ES-I3 (cell line): ENCODE results near the gene RNF39.
"Not testable (repeated sequence)": the region's sequence is repeated elsewhere in the genome, so short reads cannot be mapped to it uniquely, and the experiment has no call there.

Experiments
- H3K36me3 ChIP-seq: 2 replicates; pipeline ENCODE4 v1.6.1; 2013; ENCODE audit warnings: mild to moderate bottlenecking, low read length, control low read depth, moderate library complexity; ENCODE audit not compliant: insufficient read depth
- H3K4me1 ChIP-seq: 2 replicates; pipeline ENCODE4 v1.6.1; 2013; ENCODE audit warnings: mild to moderate bottlenecking, control low read depth, low read length; ENCODE audit not compliant: insufficient read depth
- H3K9ac ChIP-seq: 2 replicates; pipeline ENCODE4 v1.6.1; 2013; ENCODE audit warnings: low read depth, mild to moderate bottlenecking, low read length, moderate library complexity
- H3K9me3 ChIP-seq: 2 replicates; pipeline ENCODE4 v1.6.1; 2013; ENCODE audit warnings: mild to moderate bottlenecking, low read length, moderate library complexity; ENCODE audit not compliant: control insufficient read depth, insufficient read depth

RNF39 gene

DNA sequence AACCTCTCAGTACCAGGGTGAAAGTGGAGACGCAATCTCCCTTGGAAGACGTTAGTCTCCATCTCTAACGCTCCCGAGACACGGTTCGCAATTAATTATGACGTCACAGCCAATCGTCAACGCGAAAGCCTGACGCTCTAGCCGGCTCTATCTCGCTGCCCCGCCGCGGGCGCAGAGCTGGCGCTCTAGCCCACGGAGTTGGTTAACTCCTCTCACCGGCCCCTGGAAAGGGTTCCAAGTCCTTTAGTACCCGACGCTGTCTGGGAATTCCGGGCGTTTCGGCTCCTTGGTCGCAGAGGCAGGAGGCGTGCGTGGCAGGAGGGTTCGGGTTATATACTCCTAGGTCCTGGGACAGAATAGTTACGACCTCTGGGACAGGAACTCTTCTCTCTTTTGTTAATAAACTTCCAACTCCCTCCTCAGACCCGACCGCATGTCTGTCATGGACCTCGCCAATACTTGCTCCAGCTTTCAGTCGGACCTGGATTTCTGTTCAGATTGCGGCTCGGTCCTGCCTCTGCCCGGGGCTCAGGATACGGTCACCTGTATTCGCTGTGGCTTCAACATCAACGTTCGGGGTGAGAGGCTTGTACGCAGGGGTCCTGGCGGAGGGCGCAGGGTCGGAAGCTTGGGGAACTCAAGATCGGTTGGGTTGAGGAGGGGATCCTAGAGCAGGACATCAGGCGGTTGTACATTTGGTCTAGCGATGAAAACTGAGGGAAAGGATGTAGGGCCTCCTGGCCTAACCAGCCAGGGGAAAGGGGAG lies 14.3 kb downstream of the RNF39 start, which contains the start of gene POLR1H:
Gene POLR1H, plus strand, starts transcription at position 174 of the 766 bp plus-strand sequence. Its CDS starts 260 bp downstream, at position 434.
- Histone ChIP-seq H3K4me1 (peaks cover 4% of the 10 kb centered on the region), H3K36me3 (no peaks in the 10 kb centered on the region; the same call in 1 of the 2 replicates), H3K9ac (peak within 1 kb of the TSS; percentile 88), H3K9me3 (no peaks in the 10 kb centered on the region)

DNA sequence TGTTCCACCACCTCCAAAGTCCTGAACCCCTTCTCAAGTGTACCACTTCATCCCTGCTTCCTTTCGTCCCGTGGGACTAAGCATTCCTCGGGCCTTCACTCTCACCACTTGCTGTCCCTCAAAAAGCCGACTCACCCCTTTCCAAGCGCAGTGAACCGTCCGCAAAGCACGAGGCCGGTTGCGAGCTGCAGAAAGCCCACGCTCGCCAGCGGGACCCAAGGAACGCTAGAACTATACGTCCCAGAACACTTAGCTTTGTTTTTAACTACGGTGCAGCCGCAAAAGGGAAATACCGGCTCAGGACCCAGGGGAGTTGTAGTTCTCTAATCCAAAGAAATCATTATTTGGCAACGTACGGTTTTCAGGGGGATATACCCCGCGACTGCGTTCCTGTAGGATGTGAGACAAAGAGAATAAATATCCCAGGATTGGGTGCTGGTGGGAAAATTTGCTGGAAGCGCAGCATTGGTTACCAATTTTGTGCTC lies 14.9 kb downstream of the RNF39 start:
- H3K4me1 ChIP-seq = peaks cover 4% of the 10 kb centered on the region

DNA sequence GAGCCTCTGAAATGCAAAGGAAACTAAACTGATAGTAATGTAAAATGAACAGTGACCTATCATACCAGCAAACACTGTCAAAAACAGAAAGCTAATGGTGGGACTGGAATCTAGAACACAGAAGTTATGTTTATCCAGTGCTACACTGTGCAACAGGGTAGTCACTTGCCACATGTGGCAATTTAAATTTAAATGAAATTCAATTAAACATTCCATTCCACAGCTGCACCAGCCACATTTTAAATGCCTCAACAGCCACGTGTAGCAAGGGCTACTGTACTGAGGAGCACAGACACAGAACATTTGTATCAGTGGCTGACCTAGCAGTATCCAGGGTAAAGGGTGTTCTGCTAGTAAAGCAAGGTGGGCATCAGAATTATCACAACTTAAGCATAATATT lies 20.1 kb downstream of the RNF39 start:
- H3K36me3 ChIP-seq = no peaks in the 10 kb centered on the region; the same call in 1 of the 2 replicates
- H3K9ac ChIP-seq = no peak overlapping the region
- H3K9me3 ChIP-seq = no peaks in the 10 kb centered on the region
- peaks cover 4% of the 10 kb centered on the region for H3K4me1 ChIP-seq

More for the DNA sequence above, 14.9 kb downstream of the RNF39 start:
- no peaks in the 10 kb centered on the region for H3K9me3 ChIP-seq
- peak overlapping the region; percentile 88 for H3K9ac ChIP-seq
- no peaks in the 10 kb centered on the region; the same call in 1 of the 2 replicates for H3K36me3 ChIP-seq

DNA sequence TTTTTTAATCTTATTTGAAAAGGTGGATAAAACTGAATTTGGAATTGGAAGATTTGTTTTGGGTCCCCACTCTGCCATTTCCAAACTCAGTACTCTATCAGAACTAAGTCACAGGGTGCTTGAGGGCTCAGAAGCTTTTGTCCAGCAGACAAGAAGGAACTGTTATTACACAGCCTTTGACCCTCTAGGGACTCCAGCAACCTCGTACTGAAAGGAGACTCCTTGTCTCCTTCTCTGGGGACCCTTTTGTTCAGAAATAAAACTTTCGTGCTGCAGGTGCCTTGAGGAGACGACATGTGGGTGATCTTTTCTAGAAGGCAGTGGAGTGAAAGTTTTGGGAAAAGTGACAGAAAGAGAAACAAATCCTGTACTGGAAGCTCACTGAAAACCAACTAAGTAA lies 21.9 kb downstream of the RNF39 start:
- H3K9ac ChIP-seq = no peak overlapping the region
- no peaks in the 10 kb centered on the region for H3K4me1 ChIP-seq
- no peaks in the 10 kb centered on the region for H3K9me3 ChIP-seq
- no peaks in the 10 kb centered on the region; the same call in 1 of the 2 replicates for H3K36me3 ChIP-seq

DNA sequence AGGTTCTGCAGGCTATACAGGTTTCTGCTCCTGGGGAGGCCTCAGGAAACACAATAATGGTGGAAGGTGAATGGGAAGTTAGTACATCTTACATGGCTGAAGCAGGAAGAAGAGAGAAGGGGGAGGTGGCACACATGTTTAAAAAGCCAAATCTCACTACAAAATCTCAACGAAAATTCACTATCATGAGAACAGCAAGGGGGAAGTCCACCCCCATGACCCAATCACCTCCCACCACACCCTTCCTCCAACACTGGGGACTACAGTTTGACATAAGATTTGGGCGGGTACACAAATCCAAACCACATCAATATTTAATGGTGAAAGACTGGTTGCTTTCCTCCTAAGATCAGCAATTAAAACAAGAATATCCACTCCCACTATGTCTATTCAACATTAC lies 28.3 kb downstream of the RNF39 start:
- Histone ChIP-seq H3K9me3 (no peaks in the 10 kb centered on the region), H3K4me1 (no peaks in the 10 kb centered on the region), H3K36me3 (no peaks in the 10 kb centered on the region), H3K9ac (no peak overlapping the region)

DNA sequence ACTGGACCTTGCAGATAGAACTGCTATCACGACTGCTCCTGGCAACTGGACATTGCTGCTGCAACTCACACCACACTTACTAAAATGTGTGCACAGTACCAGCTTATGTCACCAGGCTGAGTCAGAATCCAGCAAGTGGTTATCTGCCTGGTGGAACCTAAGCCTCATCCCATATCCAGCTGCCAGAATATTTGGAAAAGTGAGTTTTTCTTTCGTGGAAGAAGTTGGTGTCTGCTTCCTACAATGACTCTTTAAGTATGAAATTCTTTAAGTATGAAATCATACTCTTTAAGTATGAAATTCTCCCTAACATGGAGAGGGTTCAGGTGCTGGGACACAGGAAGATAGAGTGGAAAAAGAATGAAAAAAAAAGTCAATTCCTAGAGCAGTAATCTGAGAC lies 30.9 kb downstream of the RNF39 start:
- Histone ChIP-seq H3K36me3 (no peaks in the 10 kb centered on the region), H3K9me3 (no peaks in the 10 kb centered on the region), H3K9ac (no peak overlapping the region), H3K4me1 (no peaks in the 10 kb centered on the region)

DNA sequence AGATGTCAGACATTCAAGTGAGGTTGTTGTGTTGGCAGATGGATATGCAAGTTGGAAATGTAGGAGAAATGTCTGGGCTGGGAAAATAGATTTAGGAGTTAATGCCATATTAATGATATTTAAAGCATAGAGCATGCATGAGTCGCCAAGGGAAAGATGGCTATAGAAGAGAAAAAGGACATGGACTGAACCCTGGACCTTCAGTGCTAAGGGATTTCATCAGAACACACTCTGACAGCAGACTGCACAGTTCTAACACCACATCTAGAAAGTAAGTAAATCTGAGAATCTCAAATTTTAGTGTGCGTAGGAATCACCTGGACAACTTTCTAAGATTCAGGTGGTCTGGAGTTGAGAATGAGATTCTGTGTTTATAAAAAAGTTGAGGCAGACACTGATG lies 31.8 kb downstream of the RNF39 start:
- no peaks in the 10 kb centered on the region for H3K4me1 ChIP-seq
- no peaks in the 10 kb centered on the region for H3K9me3 ChIP-seq
- H3K36me3 ChIP-seq = no peaks in the 10 kb centered on the region
- H3K9ac ChIP-seq = no peak overlapping the region

DNA sequence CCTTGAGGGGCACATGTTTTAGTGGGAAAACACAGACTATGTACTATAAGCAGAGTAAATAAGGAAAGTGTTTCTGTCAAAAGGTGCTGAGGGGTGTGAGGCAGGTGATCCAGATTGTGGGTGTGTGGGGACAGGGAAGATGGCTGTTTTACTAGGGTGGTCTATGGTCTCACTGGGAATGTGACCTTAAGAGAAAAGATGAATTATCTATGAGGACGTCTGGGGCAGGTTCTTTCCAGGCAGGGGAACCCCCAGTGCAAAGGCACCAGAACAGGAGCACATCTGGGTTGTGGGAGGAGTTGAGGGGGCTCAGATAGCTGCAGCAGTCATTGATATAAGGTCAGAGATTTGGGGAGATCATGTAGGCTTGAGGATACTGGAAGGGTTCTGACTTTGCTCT lies 32.7 kb downstream of the RNF39 start:
- Histone ChIP-seq H3K9me3 (no peaks in the 10 kb centered on the region), H3K9ac (no peak overlapping the region), H3K4me1 (no peaks in the 10 kb centered on the region), H3K36me3 (no peaks in the 10 kb centered on the region)

DNA sequence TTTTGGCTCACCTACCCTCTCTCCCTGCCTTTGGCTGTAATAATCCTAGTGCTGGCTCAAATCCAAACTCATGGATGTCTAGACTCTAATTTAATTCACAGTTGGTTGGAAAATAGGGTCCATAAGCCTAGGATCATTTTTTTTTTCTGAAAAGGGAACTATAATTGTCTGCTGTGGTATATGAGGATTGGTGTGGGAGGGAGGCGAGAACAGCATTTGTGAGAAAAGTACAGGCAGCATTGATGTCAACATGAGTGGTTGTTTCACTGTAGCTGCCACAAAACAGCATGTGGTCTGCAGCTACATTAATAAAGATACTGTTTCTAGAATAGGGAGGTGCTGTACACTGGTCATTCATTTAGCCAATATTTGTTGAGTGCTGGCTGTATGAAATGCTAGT lies 33.1 kb downstream of the RNF39 start:
- Histone ChIP-seq H3K9me3 (no peaks in the 10 kb centered on the region), H3K9ac (no peak overlapping the region), H3K4me1 (no peaks in the 10 kb centered on the region), H3K36me3 (no peaks in the 10 kb centered on the region)

DNA sequence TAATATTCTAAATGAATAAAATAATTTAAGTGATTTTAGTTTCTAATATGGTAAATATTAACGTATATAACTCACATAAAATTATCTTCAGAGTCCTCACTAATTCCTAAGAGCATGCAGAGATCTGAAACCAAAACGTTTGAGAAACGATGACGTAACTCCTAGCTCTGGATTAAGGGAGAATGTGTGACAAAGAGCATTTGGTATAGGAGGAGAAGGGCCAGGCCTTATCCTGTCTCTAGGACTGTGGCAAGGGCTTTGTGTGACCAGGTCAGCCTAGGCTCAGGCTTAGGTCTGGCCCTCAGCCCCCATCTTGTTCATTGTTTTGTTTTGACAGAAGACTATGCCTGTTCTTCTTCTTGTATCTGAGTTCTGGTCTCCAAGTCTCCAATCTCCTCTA lies 33.7 kb downstream of the RNF39 start:
- Histone ChIP-seq H3K36me3 (no peaks in the 10 kb centered on the region), H3K9ac (no peak overlapping the region), H3K9me3 (no peaks in the 10 kb centered on the region), H3K4me1 (no peaks in the 10 kb centered on the region)

DNA sequence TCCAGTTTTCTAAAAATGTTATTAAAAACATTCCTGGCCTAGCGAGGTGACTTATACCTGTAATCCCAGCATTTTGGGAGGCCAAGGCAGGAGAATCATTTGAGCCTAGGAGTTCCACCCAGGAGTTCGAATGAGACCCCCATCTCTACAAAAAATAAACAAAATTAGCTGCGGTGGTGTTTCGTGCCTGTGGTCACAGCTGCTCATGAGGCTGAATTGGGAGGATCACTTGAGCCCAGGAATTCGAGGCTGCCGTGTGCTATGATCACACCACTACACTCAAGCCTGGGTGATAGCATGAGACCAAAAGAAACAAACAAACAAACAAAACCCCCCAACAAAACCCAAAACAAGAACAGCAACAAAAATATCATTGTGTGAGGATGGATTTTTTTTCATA lies 34.3 kb downstream of the RNF39 start:
- no peaks in the 10 kb centered on the region for H3K9me3 ChIP-seq
- no peaks in the 10 kb centered on the region for H3K4me1 ChIP-seq
- no peak overlapping the region for H3K9ac ChIP-seq
- no peaks in the 10 kb centered on the region for H3K36me3 ChIP-seq

DNA sequence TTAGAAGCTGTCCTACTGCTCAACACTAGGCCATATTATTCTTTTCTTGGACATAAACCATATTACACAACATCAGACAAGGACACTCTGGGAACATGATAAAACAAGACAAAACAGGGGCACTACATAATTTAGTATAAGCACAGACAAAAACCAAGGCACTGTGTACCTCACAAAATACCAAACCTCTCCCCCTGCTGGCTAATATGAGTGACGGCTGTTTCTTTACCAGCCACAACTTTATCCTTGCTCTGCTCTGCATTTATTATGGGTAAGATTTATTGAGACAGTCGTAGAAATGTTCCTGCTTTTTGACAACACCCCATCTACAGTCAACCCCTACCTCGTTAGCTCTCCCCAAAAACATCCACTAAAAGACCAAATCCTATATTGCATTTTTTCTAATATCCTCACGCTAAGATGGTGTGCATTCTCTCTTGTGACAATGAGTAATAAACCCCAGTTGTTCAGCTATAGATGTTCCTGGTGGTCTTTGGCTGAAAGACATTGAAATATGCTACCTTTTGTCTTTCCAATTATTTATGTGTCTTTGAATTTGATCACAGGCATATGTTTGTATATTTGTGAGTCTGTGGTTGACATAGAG lies 38.3 kb downstream of the RNF39 start:
- no peak overlapping the region for H3K9ac ChIP-seq
- no peaks in the 10 kb centered on the region for H3K4me1 ChIP-seq
- no peaks in the 10 kb centered on the region for H3K36me3 ChIP-seq
- H3K9me3 ChIP-seq = no peaks in the 10 kb centered on the region

DNA sequence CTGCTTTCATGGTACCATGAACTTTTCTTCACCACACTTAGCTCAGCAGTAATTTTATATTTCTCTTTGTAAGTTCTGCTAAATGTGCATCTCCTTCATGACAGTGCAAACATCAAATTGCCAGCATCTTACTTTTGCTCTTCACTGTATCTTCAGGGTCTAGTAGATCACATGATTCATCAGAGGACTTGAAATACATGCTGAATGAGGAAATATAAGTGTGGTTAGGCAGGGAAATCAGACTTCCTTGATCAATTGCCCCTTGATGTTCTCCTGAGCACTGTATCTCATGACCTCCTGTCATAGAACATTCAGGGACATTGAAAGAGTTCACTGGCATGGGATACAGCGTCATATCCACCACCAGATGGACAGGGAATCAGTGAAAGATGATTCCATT lies 39.8 kb downstream of the RNF39 start:
- Histone ChIP-seq H3K36me3 (no peaks in the 10 kb centered on the region), H3K9me3 (no peaks in the 10 kb centered on the region), H3K9ac (no peak overlapping the region)

DNA sequence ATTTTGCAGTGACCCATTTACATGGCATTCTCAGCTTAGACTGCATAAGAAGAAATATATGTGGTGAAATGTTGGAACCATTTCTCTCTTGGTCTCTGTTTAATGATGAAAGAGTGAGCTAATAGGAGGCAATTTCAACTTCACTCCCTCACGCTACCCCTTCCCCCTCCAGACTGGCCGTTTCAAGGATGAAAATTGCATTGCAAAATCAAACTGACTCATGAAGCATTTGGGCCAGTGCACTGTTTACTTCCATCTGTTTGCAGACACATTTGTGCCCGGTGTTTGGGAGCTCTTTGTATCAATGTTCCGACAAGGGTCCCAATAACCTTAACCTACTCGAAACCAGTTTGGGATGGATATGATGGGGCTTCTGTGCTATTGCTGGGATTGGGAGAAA lies 42.1 kb downstream of the RNF39 start:
- not testable (repeated sequence) for H3K9me3 ChIP-seq, H3K4me1 ChIP-seq, H3K36me3 ChIP-seq, H3K9ac ChIP-seq

More for the DNA sequence above, 39.8 kb downstream of the RNF39 start:
- no peaks in the 10 kb centered on the region for H3K4me1 ChIP-seq

DNA sequence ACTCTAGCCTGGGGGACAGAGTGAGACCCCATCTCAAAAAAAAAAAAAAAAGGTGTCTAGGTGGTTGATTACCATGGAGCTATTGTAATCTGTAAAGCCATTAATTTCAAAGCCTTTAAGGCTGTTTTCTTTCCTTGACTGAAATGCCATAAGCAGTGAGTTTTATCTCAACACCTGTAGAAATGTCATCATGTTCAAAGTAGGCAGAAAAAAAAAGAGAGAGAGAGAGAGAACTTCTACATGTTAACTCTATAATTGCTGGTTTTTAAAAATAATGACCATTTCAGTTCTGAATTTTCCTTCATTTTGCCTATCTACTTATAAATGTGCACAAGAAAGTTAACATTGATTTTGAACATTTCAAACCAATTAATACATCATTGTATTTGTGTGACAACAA lies 44.2 kb downstream of the RNF39 start:
- Histone ChIP-seq H3K9me3 (no peaks in the 10 kb centered on the region), H3K4me1 (no peaks in the 10 kb centered on the region), H3K9ac (no peak overlapping the region), H3K36me3 (no peaks in the 10 kb centered on the region)
